ENCODE measurements around the gene NPSR1.
"Not testable (repeated sequence)": the region's sequence is repeated elsewhere in the genome, so short reads cannot be mapped to it uniquely, and the experiment has no call there.

NPSR1 gene

GRCh38 chr7:34838329-34838728 lies 180.3 kb downstream of the NPSR1 start:
- DNase-seq: no peak

GRCh38 chr7:34839645-34840044 lies 181.6 kb downstream of the NPSR1 start:
- no peak for DNase-seq

- no peak for DNase-seq
These were observed 182.3 kb downstream of the NPSR1 start for GRCh38 chr7:34840176-34840785.

GRCh38 chr7:34841326-34841725 lies 183.3 kb downstream of the NPSR1 start:
- no peak for DNase-seq

GRCh38 chr7:34842782-34843181 lies 184.8 kb downstream of the NPSR1 start:
- peak; percentile 51 for DNase-seq

- no peak for DNase-seq
These were observed 186.4 kb downstream of the NPSR1 start for GRCh38 chr7:34844406-34844805.

GRCh38 chr7:34844936-34845665 lies 187.1 kb downstream of the NPSR1 start:
- DNase-seq: no peak

GRCh38 chr7:34845666-34846361 lies 187.8 kb downstream of the NPSR1 start:
- no peak for DNase-seq

- peak; percentile 28 for DNase-seq
These were observed 189.0 kb downstream of the NPSR1 start for GRCh38 chr7:34846976-34847375.

- no peak for DNase-seq
These were observed 190.7 kb downstream of the NPSR1 start for GRCh38 chr7:34848670-34849069.

GRCh38 chr7:34849163-34849960 lies 191.3 kb downstream of the NPSR1 start:
- DNase-seq: no peak

- DNase-seq: no peak
These were observed 192.0 kb downstream of the NPSR1 start for GRCh38 chr7:34849986-34850385.

GRCh38 chr7:34850681-34851080 lies 192.7 kb downstream of the NPSR1 start:
- DNase-seq: no peak

GRCh38 chr7:34851431-34851830 lies 193.4 kb downstream of the NPSR1 start:
- DNase-seq: no peak

- not testable (repeated sequence) for DNase-seq
These were observed 200.4 kb downstream of the NPSR1 start for GRCh38 chr7:34858444-34858843.

GRCh38 chr7:34859281-34859680 lies 201.3 kb downstream of the NPSR1 start:
- not testable (repeated sequence) for DNase-seq

- not testable (repeated sequence) for DNase-seq
These were observed 208.2 kb downstream of the NPSR1 start for GRCh38 chr7:34866222-34866621.

- not testable (repeated sequence) for DNase-seq
These were observed 209.3 kb downstream of the NPSR1 start for GRCh38 chr7:34867341-34867740.

- DNase-seq: not testable (repeated sequence)
These were observed 210.6 kb downstream of the NPSR1 start for GRCh38 chr7:34868602-34869001.

- no peak for DNase-seq
These were observed 211.0 kb downstream of the NPSR1 start for GRCh38 chr7:34869057-34869456.

GRCh38 chr7:34870041-34870440 lies 212.0 kb downstream of the NPSR1 start:
- not testable (repeated sequence) for DNase-seq

- not testable (repeated sequence) for DNase-seq
These were observed 216.3 kb downstream of the NPSR1 start for GRCh38 chr7:34874329-34874728.

GRCh38 chr7:34875481-34875880 lies 217.5 kb downstream of the NPSR1 start:
- no peak for DNase-seq

Data from fibroblast of skin of right quadriceps (primary cell).